CD4-positive, alpha-beta T cell (primary cell): ENCODE results near the gene THOP1. TPM values are rescaled to one million over a fixed set of nuclear protein-coding genes. Genes with fewer than 3 reads are reported as not detected.

ENCODE experiments used
- ATAC-seq: fragments of 200-7000 bp; cut with Tn5 transposase; one replicate; pipeline ENCODE4 v1.10.0; 2022; ENCODE audit warnings: mild to moderate bottlenecking; ENCODE audit not compliant: poor library complexity
- CTCF ChIA-PET: fragments of 350-600 bp; sonication (Branson Sonifier 250); formaldehyde crosslinking; loops from one replicate; lab custom pipeline; 2021; ENCODE audit warnings: antibody characterized with exemption, inconsistent platforms; lab: Charles Lee
- POLR2A ChIA-PET: fragments of 350-600 bp; sonication (Branson Sonifier 250); formaldehyde crosslinking; loops from one replicate; lab custom pipeline; 2021; ENCODE audit warnings: antibody characterized with exemption, inconsistent platforms; lab: Charles Lee
- DNase-seq, 14 experiments: peaks; one replicate each; pipeline ENCODE4 v3.0.0-alpha.2; 2013 to 2020; ENCODE audit warnings: mixed read lengths in 2 of 14
- H3K27ac ChIP-seq, 2 donors: one replicate each; pipeline versions ENCODE4 v1.5.1 to v1.7.0; 2013; ENCODE audit warnings: low read length in 2 of 2, low read depth in 1 of 2, mild to moderate bottlenecking in 1 of 2
- H3K27me3 ChIP-seq, 2 experiments: 1 replicate in 1 of 2; 2 replicates in 1 of 2; pipeline versions ENCODE4 v1.6.1 to v1.7.0; 2013; ENCODE audit warnings: low read length in 2 of 2, control low read depth in 1 of 2, mild to moderate bottlenecking in 1 of 2, moderate library complexity in 1 of 2; ENCODE audit not compliant: insufficient read depth in 2 of 2, control insufficient read depth in 1 of 2
- H3K36me3 ChIP-seq: one replicate; pipeline ENCODE4 v1.6.1; 2013; ENCODE audit warnings: low read length, control low read depth; ENCODE audit not compliant: insufficient read depth
- H3K4me1 ChIP-seq: one replicate; pipeline ENCODE4 v1.6.1; 2013; ENCODE audit warnings: low read length, control low read depth; ENCODE audit not compliant: insufficient read depth
- H3K4me3 ChIP-seq: one replicate; pipeline ENCODE4 v1.5.1; 2013; ENCODE audit warnings: mild to moderate bottlenecking, low read length, moderate library complexity
- H3K9me3 ChIP-seq, 2 experiments: 1 replicate in 1 of 2; 2 replicates in 1 of 2; pipeline versions ENCODE4 v1.6.1 to v1.7.0; 2013; ENCODE audit warnings: low read length in 2 of 2, mild to moderate bottlenecking in 2 of 2, control low read depth in 1 of 2, moderate library complexity in 1 of 2; ENCODE audit not compliant: control insufficient read depth in 1 of 2, insufficient read depth in 1 of 2
- H3K27ac Mint-ChIP-seq: one replicate; pipeline ENCODE4 v1.8.0; 2020; ENCODE audit warnings: mixed read lengths
- H3K27me3 Mint-ChIP-seq: one replicate; pipeline ENCODE4 v1.8.0; 2021; ENCODE audit warnings: mixed read lengths
- H3K36me3 Mint-ChIP-seq: one replicate; pipeline ENCODE4 v1.8.0; 2021; ENCODE audit warnings: low read depth, mixed read lengths
- H3K4me1 Mint-ChIP-seq: one replicate; pipeline ENCODE4 v1.8.0; 2021; ENCODE audit warnings: low read depth, mixed read lengths
- H3K4me3 Mint-ChIP-seq: one replicate; pipeline ENCODE4 v1.8.0; 2020; ENCODE audit warnings: mild to moderate bottlenecking, mixed read lengths
- H3K9me3 Mint-ChIP-seq: one replicate; pipeline ENCODE4 v1.8.0; 2020; ENCODE audit warnings: mixed read lengths
- intact Hi-C, 2 experiments: fragments of 100-400 bp; cut with DNase I in 1 of 2; cut with micrococcal nuclease in 1 of 2; formaldehyde crosslinking; loops; one replicate each; pipeline versions ENCODE4 v1.15.1 to v1.9.0; 2023 to 2025; cut with DNase I, micrococcal nuclease
- total RNA-seq, 174 experiments: library from RNA in 2 of 174; stranded (reverse) in 2 of 174; gene quantifications; one replicate each; pipeline ENCODE4 v1.2.3 and lab custom pipeline; 2021 to 2026
- TF ChIP-seq, protein P1 (sequence below): fragments of 200-600 bp; IDR thresholded peaks from one replicate; pipeline ENCODE4 v1.8.0; 2022; ENCODE audit warnings: antibody characterized with exemption, mild to moderate bottlenecking

The THOP1 gene
- total RNA-seq, 2 experiments from 2014 or later, result 26.6 to 27.3 TPM

- ATAC-seq, result no peak
- TF ChIP-seq, protein P1, sequence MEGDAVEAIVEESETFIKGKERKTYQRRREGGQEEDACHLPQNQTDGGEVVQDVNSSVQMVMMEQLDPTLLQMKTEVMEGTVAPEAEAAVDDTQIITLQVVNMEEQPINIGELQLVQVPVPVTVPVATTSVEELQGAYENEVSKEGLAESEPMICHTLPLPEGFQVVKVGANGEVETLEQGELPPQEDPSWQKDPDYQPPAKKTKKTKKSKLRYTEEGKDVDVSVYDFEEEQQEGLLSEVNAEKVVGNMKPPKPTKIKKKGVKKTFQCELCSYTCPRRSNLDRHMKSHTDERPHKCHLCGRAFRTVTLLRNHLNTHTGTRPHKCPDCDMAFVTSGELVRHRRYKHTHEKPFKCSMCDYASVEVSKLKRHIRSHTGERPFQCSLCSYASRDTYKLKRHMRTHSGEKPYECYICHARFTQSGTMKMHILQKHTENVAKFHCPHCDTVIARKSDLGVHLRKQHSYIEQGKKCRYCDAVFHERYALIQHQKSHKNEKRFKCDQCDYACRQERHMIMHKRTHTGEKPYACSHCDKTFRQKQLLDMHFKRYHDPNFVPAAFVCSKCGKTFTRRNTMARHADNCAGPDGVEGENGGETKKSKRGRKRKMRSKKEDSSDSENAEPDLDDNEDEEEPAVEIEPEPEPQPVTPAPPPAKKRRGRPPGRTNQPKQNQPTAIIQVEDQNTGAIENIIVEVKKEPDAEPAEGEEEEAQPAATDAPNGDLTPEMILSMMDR, result no peak
- H3K36me3 Mint-ChIP-seq, result peaks cover 88% of the 10 kb centered on the region
- POLR2A ChIA-PET, result interaction anchor here (1.5 kb wide), 1 partner anchor 9 kb away, joined by 7 read pairs; the partner anchor contains the start of gene ZNF555
- Histone ChIP-seq H3K27me3 (no peaks in the 10 kb centered on the region), H3K27ac (no peak overlapping the region), H3K4me3 (no peak overlapping the region), H3K9me3 (peaks cover 9 to 38% of the 10 kb centered on the region in 2 experiments), H3K36me3 (peaks cover 32% of the 10 kb centered on the region), H3K4me1 (peaks cover 15% of the 10 kb centered on the region)
- peaks cover 20% of the 10 kb centered on the region for H3K9me3 Mint-ChIP-seq
- CTCF ChIA-PET, result interaction anchor here (0.5 to 1.6 kb wide), 2 partner anchors 9 to 314 kb away, joined by 3 to 5 read pairs; partner anchors contain the start of gene ZNF555
- H3K27me3 Mint-ChIP-seq, result no peaks in the 10 kb centered on the region
- no peak overlapping the region for H3K4me3 Mint-ChIP-seq
- intact Hi-C loops, result no loop called here
- H3K27ac Mint-ChIP-seq, result peak overlapping the region; percentile 13
- H3K4me1 Mint-ChIP-seq, result peaks cover 18% of the 10 kb centered on the region
- DNase-seq, result peak in 2 of 14 experiments; percentile 14 to 22
Observed at GRCh38 chr19:2850256-2850925, 65.1 kb downstream of the THOP1 start.

GRCh38 chr19:2852598-2852997, 67.3 kb downstream of the THOP1 start:
- Histone ChIP-seq H3K36me3 (peaks cover 32% of the 10 kb centered on the region), H3K9me3 (peaks cover 12 to 38% of the 10 kb centered on the region in 2 experiments), H3K4me3 (no peak overlapping the region), H3K27me3 (no peaks in the 10 kb centered on the region), H3K27ac (no peak overlapping the region), H3K4me1 (peaks cover 30% of the 10 kb centered on the region)
- Mint-ChIP-seq H3K27me3 (no peaks in the 10 kb centered on the region), H3K4me1 (peaks cover 36% of the 10 kb centered on the region), H3K4me3 (no peak overlapping the region), H3K9me3 (peaks cover 23% of the 10 kb centered on the region), H3K27ac (no peak overlapping the region), H3K36me3 (peaks cover 76% of the 10 kb centered on the region)
- TF ChIP-seq, protein P1, result no peak
- ATAC-seq, result no peak
- intact Hi-C loops, result no loop called here
- DNase-seq, result no peak
- CTCF ChIA-PET, result interaction anchor here (0.6 kb wide), 1 partner anchor 128 kb away, joined by 4 read pairs; no protein-coding TSS in a partner anchor
- POLR2A ChIA-PET, result no interaction called here

DNA sequence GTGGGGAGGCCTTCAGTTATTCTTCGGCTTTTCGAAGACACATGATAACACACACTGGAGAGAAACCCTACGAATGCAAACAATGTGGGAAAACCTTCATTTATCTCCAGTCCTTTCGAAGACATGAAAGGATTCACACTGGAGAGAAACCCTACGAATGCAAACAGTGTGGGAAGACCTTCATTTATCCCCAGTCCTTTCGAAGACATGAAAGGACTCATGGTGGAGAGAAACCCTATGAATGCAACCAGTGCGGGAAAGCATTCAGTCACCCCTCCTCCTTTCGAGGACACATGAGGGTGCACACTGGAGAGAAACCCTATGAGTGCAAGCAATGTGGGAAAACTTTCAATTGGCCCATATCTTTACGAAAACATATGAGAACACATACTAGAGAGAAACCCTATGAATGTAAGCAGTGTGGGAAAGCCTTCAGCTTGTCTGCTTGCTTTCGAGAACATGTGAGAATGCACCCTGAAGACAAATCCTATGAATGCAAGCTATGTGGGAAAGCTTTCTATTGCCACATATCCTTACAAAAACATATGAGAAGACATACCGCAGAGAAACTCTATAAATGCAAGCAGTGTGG, 67.8 kb downstream of the THOP1 start:
- POLR2A ChIA-PET, result no interaction called here
- Mint-ChIP-seq H3K27ac (no peak overlapping the region), H3K27me3 (no peaks in the 10 kb centered on the region), H3K4me1 (peaks cover 39% of the 10 kb centered on the region), H3K9me3 (peaks cover 23% of the 10 kb centered on the region), H3K36me3 (peaks cover 73% of the 10 kb centered on the region), H3K4me3 (no peak overlapping the region)
- peaks cover 35% of the 10 kb centered on the region for H3K4me1 ChIP-seq
- H3K27ac ChIP-seq, result no peak overlapping the region
- H3K36me3 ChIP-seq, result peaks cover 32% of the 10 kb centered on the region
- ATAC-seq, result no peak
- CTCF ChIA-PET, result interaction anchor here (0.6 kb wide), 2 partner anchors 128 to 216 kb away, joined by 3 to 4 read pairs; no protein-coding TSS in a partner anchor
- H3K4me3 ChIP-seq, result no peak overlapping the region
- intact Hi-C loops, result no loop called here
- no peaks in the 10 kb centered on the region for H3K27me3 ChIP-seq
- H3K9me3 ChIP-seq, result peaks cover 12 to 38% of the 10 kb centered on the region in 2 experiments
- DNase-seq, result no peak
- TF ChIP-seq, protein P1, result no peak
